ENCODE data around the gene TAP2. TPM values are rescaled to one million over a fixed set of nuclear protein-coding genes. Genes with fewer than 3 reads are reported as not detected.

Gene TAP2
- total RNA-seq, 3 donors from 2014 or later: 7.7 to 18.0 (median 9.5) TPM

GRCh38 chr6:32829495-32829894 is 9.0 kb downstream of the TAP2 start:
- intact Hi-C loops (cut with DNase I; ENCODE audit: low total_unique reads): no loop called here
- DNase-seq (ENCODE audit: low spot score in 2 of 2): no peak
- no peak overlapping the region for H3K27ac ChIP-seq
- no peaks in the 10 kb centered on the region for H3K4me1 ChIP-seq
- no peak overlapping the region for H3K4me3 ChIP-seq
- TF ChIP-seq, protein P1, sequence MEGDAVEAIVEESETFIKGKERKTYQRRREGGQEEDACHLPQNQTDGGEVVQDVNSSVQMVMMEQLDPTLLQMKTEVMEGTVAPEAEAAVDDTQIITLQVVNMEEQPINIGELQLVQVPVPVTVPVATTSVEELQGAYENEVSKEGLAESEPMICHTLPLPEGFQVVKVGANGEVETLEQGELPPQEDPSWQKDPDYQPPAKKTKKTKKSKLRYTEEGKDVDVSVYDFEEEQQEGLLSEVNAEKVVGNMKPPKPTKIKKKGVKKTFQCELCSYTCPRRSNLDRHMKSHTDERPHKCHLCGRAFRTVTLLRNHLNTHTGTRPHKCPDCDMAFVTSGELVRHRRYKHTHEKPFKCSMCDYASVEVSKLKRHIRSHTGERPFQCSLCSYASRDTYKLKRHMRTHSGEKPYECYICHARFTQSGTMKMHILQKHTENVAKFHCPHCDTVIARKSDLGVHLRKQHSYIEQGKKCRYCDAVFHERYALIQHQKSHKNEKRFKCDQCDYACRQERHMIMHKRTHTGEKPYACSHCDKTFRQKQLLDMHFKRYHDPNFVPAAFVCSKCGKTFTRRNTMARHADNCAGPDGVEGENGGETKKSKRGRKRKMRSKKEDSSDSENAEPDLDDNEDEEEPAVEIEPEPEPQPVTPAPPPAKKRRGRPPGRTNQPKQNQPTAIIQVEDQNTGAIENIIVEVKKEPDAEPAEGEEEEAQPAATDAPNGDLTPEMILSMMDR (IDR thresholded peaks at IDR 0.05): no peak
- TF ChIP-seq POLR2AphosphoS5 (IDR thresholded peaks at IDR 0.05): no peak
- TF ChIP-seq POLR2A (IDR thresholded peaks at IDR 0.05): no peak
- H3K36me3 ChIP-seq: no peaks in the 10 kb centered on the region
- no peaks in the 10 kb centered on the region for H3K9me3 ChIP-seq
- no peaks in the 10 kb centered on the region for H3K27me3 ChIP-seq

DNA sequence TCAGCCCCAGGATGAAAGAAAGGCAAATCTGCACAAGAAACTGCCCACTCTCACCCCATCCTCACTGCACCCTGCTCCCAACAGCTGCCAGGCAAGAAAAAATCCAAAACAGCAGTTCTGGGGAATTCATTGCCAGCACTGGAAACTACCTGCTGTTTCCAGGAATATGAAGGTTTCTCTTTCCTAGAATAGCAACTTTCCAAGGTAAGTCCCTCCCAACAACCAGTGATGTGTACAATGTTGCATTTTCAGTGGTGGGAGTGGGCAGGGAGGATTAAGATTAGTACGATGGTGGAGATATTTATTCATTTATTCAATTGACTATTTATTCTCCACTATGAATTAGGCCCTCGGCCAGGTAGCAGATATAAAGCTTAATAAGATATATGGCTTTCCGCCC is 11.5 kb downstream of the TAP2 start:
- Histone ChIP-seq H3K4me3 (no peak overlapping the region), H3K4me1 (no peaks in the 10 kb centered on the region), H3K27ac (no peak overlapping the region), H3K27me3 (no peaks in the 10 kb centered on the region), H3K36me3 (no peaks in the 10 kb centered on the region), H3K9me3 (no peaks in the 10 kb centered on the region)
- intact Hi-C loops (cut with DNase I; ENCODE audit: low total_unique reads): no loop called here
- no peak for DNase-seq (ENCODE audit: low spot score in 2 of 2)
- TF ChIP-seq POLR2A (IDR thresholded peaks at IDR 0.05): no peak
- TF ChIP-seq POLR2AphosphoS5 (IDR thresholded peaks at IDR 0.05): no peak
- TF ChIP-seq, protein P1 (IDR thresholded peaks at IDR 0.05): no peak

DNA sequence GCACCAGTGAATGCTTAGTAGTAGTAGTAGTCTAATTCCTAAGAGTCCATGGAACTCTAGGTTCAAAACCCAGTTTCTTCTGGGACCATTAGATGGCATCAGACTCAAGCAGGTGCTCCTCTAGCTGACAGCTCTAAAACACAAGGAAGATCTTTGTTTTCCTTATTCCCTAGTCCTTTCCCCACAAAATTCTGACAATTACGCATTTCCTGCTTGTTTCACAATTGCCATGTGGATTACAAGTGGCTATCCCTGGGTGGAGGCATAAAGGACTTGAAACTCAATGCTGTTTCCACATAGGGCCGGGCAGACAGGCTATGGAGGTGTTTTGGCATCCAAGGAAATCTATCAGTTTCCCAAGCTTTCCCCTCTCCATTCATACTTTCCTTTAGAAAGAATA is 12.6 kb downstream of the TAP2 start:
- Histone ChIP-seq H3K4me1 (no peaks in the 10 kb centered on the region), H3K27me3 (no peaks in the 10 kb centered on the region), H3K27ac (peak overlapping the region in 1 of 2 donors; percentile 48), H3K36me3 (no peaks in the 10 kb centered on the region), H3K9me3 (no peaks in the 10 kb centered on the region), H3K4me3 (no peak overlapping the region)
- intact Hi-C loops (cut with DNase I; ENCODE audit: low total_unique reads): no loop called here
- TF ChIP-seq POLR2AphosphoS5 (IDR thresholded peaks at IDR 0.05): peak in 1 of 3 donors; percentile 30
- no peak for TF ChIP-seq POLR2A (IDR thresholded peaks at IDR 0.05)
- TF ChIP-seq, protein P1 (IDR thresholded peaks at IDR 0.05): peak in 2 of 3 donors; percentile 29 to 43
- DNase-seq (ENCODE audit: low spot score in 2 of 2): no peak

DNA sequence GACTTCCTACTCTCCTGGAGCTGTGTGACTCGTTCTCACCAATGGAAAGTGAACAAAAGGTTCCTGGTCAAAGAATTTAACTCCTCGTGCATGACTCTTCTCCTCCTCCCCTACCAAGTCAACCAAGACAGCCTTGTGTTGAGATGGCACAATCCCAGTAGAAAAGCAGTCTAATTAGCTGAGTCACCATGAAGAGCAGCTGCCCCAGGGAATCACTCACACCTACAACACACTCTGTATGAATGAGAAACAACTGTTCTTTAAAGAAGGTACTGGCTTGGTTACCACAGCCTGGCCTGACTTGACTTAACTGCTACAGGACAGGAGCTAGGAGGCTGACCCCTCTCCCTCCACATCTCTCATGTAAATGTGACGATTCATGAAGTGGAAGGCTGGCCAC is 18.8 kb downstream of the TAP2 start:
- peak in 1 of 3 donors; percentile 38 for TF ChIP-seq POLR2AphosphoS5 (IDR thresholded peaks at IDR 0.05)
- TF ChIP-seq, protein P1 (IDR thresholded peaks at IDR 0.05): no peak
- intact Hi-C loops (cut with DNase I; ENCODE audit: low total_unique reads): no loop called here
- H3K4me1 ChIP-seq: peaks cover 0 to 8% of the 10 kb centered on the region in 2 donors
- DNase-seq (ENCODE audit: low spot score in 2 of 2): peak in 1 of 2 donors; percentile 70
- H3K9me3 ChIP-seq: no peaks in the 10 kb centered on the region
- H3K36me3 ChIP-seq: no peaks in the 10 kb centered on the region
- H3K27me3 ChIP-seq: no peaks in the 10 kb centered on the region
- H3K4me3 ChIP-seq: no peak overlapping the region
- peak overlapping the region; percentile 21 to 66 for H3K27ac ChIP-seq

DNA sequence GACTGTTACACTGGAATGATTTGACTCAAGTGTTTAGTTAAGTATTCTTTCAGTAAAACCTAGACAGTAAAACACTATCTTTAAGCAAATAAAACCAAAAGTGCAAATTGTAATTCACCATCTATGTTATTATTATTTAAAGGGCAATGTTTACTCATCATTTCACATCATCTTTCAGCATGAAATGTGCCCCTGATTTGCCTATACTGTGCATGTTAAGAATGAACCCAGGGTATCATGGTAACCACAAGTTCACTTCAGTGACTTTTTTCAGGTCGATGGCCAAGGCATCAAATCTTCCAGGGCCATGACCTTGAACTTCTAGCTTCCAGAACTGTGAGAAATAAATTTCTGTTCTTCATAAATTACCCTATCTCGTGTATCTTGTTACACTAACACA is 19.7 kb downstream of the TAP2 start:
- DNase-seq (ENCODE audit: low spot score in 2 of 2): no peak
- no peaks in the 10 kb centered on the region for H3K9me3 ChIP-seq
- H3K36me3 ChIP-seq: no peaks in the 10 kb centered on the region
- no peaks in the 10 kb centered on the region for H3K27me3 ChIP-seq
- peaks cover 0 to 8% of the 10 kb centered on the region in 2 donors for H3K4me1 ChIP-seq
- intact Hi-C loops (cut with DNase I; ENCODE audit: low total_unique reads): no loop called here
- no peak for TF ChIP-seq POLR2A (IDR thresholded peaks at IDR 0.05)
- TF ChIP-seq, protein P1 (IDR thresholded peaks at IDR 0.05): no peak
- TF ChIP-seq POLR2AphosphoS5 (IDR thresholded peaks at IDR 0.05): no peak
- no peak overlapping the region for H3K4me3 ChIP-seq
- H3K27ac ChIP-seq: peak overlapping the region; percentile 21 to 66

Measured in breast epithelium (tissue), 4 donors.